ENCODE data around the gene KLK2. TPM values are rescaled to one million over a fixed set of nuclear protein-coding genes. Genes with fewer than 3 reads are reported as not detected.

Gene KLK2
- total and polyA plus RNA-seq, 2 of the 4 experiments (the other 2 are of a cell fraction): not detected

GRCh38 chr19:50911206-50912101, 38.2 kb downstream of the KLK2 start, which contains the start of gene KLK4:
Gene KLK4 (minus strand): TSS chr19:50911395. CDS start chr19:50910738, 657 bp downstream.
- Histone ChIP-seq H3K9me3 (ENCODE audit: control insufficient read depth, insufficient read depth, low read length) (no peaks in the 10 kb centered on the region), H3K14ac (replicated peaks; ENCODE audit: low read depth, low read length) (no peak within 1 kb of the TSS), H3K9me1 (ENCODE audit: insufficient read depth, low read length) (no peaks in the 10 kb centered on the region), H3K4me2 (ENCODE audit: low read depth, low read length) (no peak within 1 kb of the TSS), H4K8ac (ENCODE audit: low read depth in 2 of 2, low read length in 2 of 2) (no peak within 1 kb of the TSS), H2BK20ac (ENCODE audit: low read depth, low read length) (no peak within 1 kb of the TSS), H2AK5ac (ENCODE audit: low read depth, low read length) (no peak within 1 kb of the TSS), H4K91ac (ENCODE audit: insufficient read depth, low read depth, low read length) (no peak within 1 kb of the TSS), H3K4me1 (ENCODE audit: control insufficient read depth, insufficient read depth, low read length) (no peaks in the 10 kb centered on the region), H3K9ac (ENCODE audit: low read depth, low read length) (no peak within 1 kb of the TSS), H3K79me1 (ENCODE audit: low read depth in 1 of 2, low read length in 2 of 2) (no peaks in the 10 kb centered on the region), H3K27me3 (ENCODE audit: control insufficient read depth, insufficient read depth, low read length) (peaks cover 11% of the 10 kb centered on the region), H2AFZ (replicated peaks; ENCODE audit: low read length, poor library complexity) (peak within 1 kb of the TSS; percentile 39), H2BK15ac (ENCODE audit: low read depth, low read length) (no peak within 1 kb of the TSS), H3K23ac (ENCODE audit: low read depth, low read length) (no peak within 1 kb of the TSS), H3K36me3 (ENCODE audit: control insufficient read depth, insufficient read depth, low read length) (no peaks in the 10 kb centered on the region), H3K27ac (ENCODE audit: insufficient read depth, low read length) (no peak within 1 kb of the TSS), H3K18ac (ENCODE audit: low read depth, low read length) (no peak within 1 kb of the TSS), H2BK5ac (ENCODE audit: low read depth, low read length, poor library complexity, severe bottlenecking) (no peak within 1 kb of the TSS), H3K4ac (ENCODE audit: low read depth, low read length) (no peak within 1 kb of the TSS), H3K56ac (ENCODE audit: extremely low read depth, insufficient read depth, low read length) (no peak within 1 kb of the TSS), H4K5ac (ENCODE audit: low read depth, low read length) (no peak within 1 kb of the TSS), H4K20me1 (ENCODE audit: insufficient read depth, low read length) (no peaks in the 10 kb centered on the region), H2BK120ac (ENCODE audit: low read depth, low read length) (no peak within 1 kb of the TSS), H3K4me3 (ENCODE audit: insufficient read depth, low read depth, low read length) (no peak within 1 kb of the TSS), H2AK9ac (replicated peaks; ENCODE audit: low read depth, low read length, poor library complexity) (no peak within 1 kb of the TSS)
- intact Hi-C loops (cut with micrococcal nuclease) (no loop called here), in situ Hi-C loops (cut with MboI; ENCODE audit: low sequenced_read_pairs) (no loop called here), dilution Hi-C loops (cut with HindIII; ENCODE audit: low sequenced_read_pairs, unreplicated experiment) (no loop called here)
- ChIA-PET POLR2A (ENCODE audit: unreplicated experiment) (no interaction called here), CTCF (interaction anchor here (1.2 to 1.3 kb wide), 2 partner anchors 10 kb away, joined by 3 read pairs; no protein-coding TSS in a partner anchor)
- TF ChIP-seq RFX5 (IDR thresholded peaks at IDR 0.05; ENCODE audit: low read depth, low read length) (no peak), RCOR1 (IDR thresholded peaks at IDR 0.05; ENCODE audit: insufficient replicate concordance, low read length) (no peak), POLR2A (IDR thresholded peaks at IDR 0.05; ENCODE audit: low read depth, low read length) (no peak), USF2 (IDR thresholded peaks at IDR 0.05; ENCODE audit: low read depth, low read length) (no peak), ELK1 (IDR thresholded peaks at IDR 0.05; ENCODE audit: borderline replicate concordance, low read depth, low read length) (no peak)
- WGBS, 2 experiments (ENCODE audit: extremely low coverage in 2 of 2, insufficient read length in 1 of 2): 66% methylated on average over 5 of the region's 9 CpGs; no CpG with 5 or more reads in 1 of the 2 experiments
- ATAC-seq (ENCODE audit: low read depth) (no peak), DNase-seq (no peak)
- no TSS peak for BruUV-seq (replicated peaks)
